ENCODE measurements around the gene BRME1. TPM values are rescaled to one million over a fixed set of nuclear protein-coding genes. Genes with fewer than 3 reads are reported as not detected.

The BRME1 gene
- total RNA-seq, 1 experiment from 2014 or later, result 6.7 TPM

GRCh38 chr19:13864046-13864666, 41.8 kb downstream of the BRME1 start:
- Histone ChIP-seq H3K18ac (ENCODE audit: insufficient read length, low read depth, low read length) (no peak overlapping the region), H4K91ac (ENCODE audit: insufficient read length, low read depth, low read length) (no peak overlapping the region), H3K14ac (ENCODE audit: insufficient read depth, low read length) (no peak overlapping the region), H2BK15ac (ENCODE audit: low read depth, low read length) (no peak overlapping the region), H3K4me1 (ENCODE audit: insufficient read depth, low read length) (no peaks in the 10 kb centered on the region), H2AFZ (ENCODE audit: low read length) (no peak overlapping the region), H3K56ac (ENCODE audit: insufficient read length, low read depth, low read length) (no peak overlapping the region), H2BK120ac (ENCODE audit: low read depth, low read length, poor library complexity, severe bottlenecking) (no peak overlapping the region), H3K4me2 (ENCODE audit: insufficient read depth, insufficient read length, low read length) (no peak overlapping the region), H3T11ph (ENCODE audit: low read length) (no peak overlapping the region), H3K4ac (ENCODE audit: low read depth, low read length) (no peak overlapping the region), H2BK5ac (ENCODE audit: insufficient read length, low read length) (no peak overlapping the region), H3K79me1 (ENCODE audit: insufficient read depth, low read depth, low read length, poor library complexity, severe bottlenecking) (no peaks in the 10 kb centered on the region), H3K9me3 (ENCODE audit: control insufficient read depth, low read depth, low read length) (no peaks in the 10 kb centered on the region), H3K23me2 (ENCODE audit: insufficient read length, low read depth, low read length, poor library complexity, severe bottlenecking) (peaks cover 2% of the 10 kb centered on the region), H3K27ac (ENCODE audit: insufficient read length, low read depth, low read length) (no peak overlapping the region), H2AK5ac (ENCODE audit: insufficient read length, low read length) (no peak overlapping the region), H4K5ac (ENCODE audit: insufficient read length, low read depth, low read length) (no peak overlapping the region), H3K23ac (ENCODE audit: insufficient read length, low read depth, low read length) (no peak overlapping the region), H2BK12ac (ENCODE audit: insufficient read length, low read depth, low read length) (no peak overlapping the region), H3K9ac (ENCODE audit: extremely low read depth, insufficient read length, low read length) (no peak overlapping the region), H3K79me2 (ENCODE audit: insufficient read depth, low read length) (no peaks in the 10 kb centered on the region), H4K8ac (replicated peaks; ENCODE audit: insufficient read length, low read depth, low read length) (no peak overlapping the region), H2BK20ac (ENCODE audit: low read depth, low read length, poor library complexity, severe bottlenecking) (no peak overlapping the region), H3K27me3 (ENCODE audit: insufficient read depth, low read length) (peaks cover 22% of the 10 kb centered on the region; the same call in 1 of the 2 replicates), H4K20me1 (ENCODE audit: control insufficient read depth, insufficient read depth, insufficient read length) (no peaks in the 10 kb centered on the region)
- no peaks in the 10 kb centered on the region; a peak in 2 of 7 replicates for H3K36me3 Mint-ChIP-seq (ENCODE audit: insufficient read depth in 1 of 3, low read depth in 3 of 3)
- peaks cover 18 to 38% of the 10 kb centered on the region in 2 experiments for H3K4me1 Mint-ChIP-seq
- H3K9me3 Mint-ChIP-seq, result no peaks in the 10 kb centered on the region
- WGBS (ENCODE audit: extremely low coverage, insufficient read length, low lambda C conversion rate), result no CpG with 5 or more reads among the region's 13 CpGs
- DNase-seq, result no peak
- peaks cover 59% of the 10 kb centered on the region for H3K27me3 Mint-ChIP-seq (ENCODE audit: low read depth)
- H3K4me3 Mint-ChIP-seq, result peak overlapping the region; percentile 53 to 80
- H3K27ac Mint-ChIP-seq, result no peak overlapping the region
- no peak for TF ChIP-seq CTCF (conservative IDR thresholded peaks at IDR 0.05)
